Globus pallidus (tissue), 1 donor: ENCODE data around the gene GPR156.
A peak's percentile ranks its signal among the peaks of the same experiment; 100 is the strongest.

Experiments used
- DNase-seq: peaks from one replicate; pipeline ENCODE4 v3.0.0-alpha.2; 2015; ENCODE audit warnings: low spot score

Gene GPR156

GRCh38 chr3:120196333-120196732, 88.7 kb downstream of the GPR156 start:
- no peak for DNase-seq

GRCh38 chr3:120193554-120193953, 91.5 kb downstream of the GPR156 start:
- DNase-seq = no peak

GRCh38 chr3:120192579-120192978, 92.4 kb downstream of the GPR156 start:
- DNase-seq = no peak

- DNase-seq = no peak
These were observed 92.9 kb downstream of the GPR156 start for GRCh38 chr3:120192159-120192558.

GRCh38 chr3:120182613-120183511, 102.2 kb downstream of the GPR156 start:
- no peak for DNase-seq

GRCh38 chr3:120181632-120182031, 103.4 kb downstream of the GPR156 start:
- no peak for DNase-seq

- DNase-seq = no peak
These were observed 104.2 kb downstream of the GPR156 start for GRCh38 chr3:120180731-120181412.

GRCh38 chr3:120177707-120178306, 107.2 kb downstream of the GPR156 start:
- DNase-seq = no peak

- DNase-seq = no peak
These were observed 107.9 kb downstream of the GPR156 start for GRCh38 chr3:120177151-120177550.

- no peak for DNase-seq
These were observed 110.0 kb downstream of the GPR156 start for GRCh38 chr3:120174811-120175539.

GRCh38 chr3:120173056-120173675, 111.9 kb downstream of the GPR156 start:
- DNase-seq = no peak

GRCh38 chr3:120172070-120172469, 113.0 kb downstream of the GPR156 start:
- DNase-seq = peak; percentile 17

GRCh38 chr3:120171134-120171873, 113.7 kb downstream of the GPR156 start:
- peak; percentile 17 for DNase-seq

GRCh38 chr3:120170223-120170622, 114.8 kb downstream of the GPR156 start:
- no peak for DNase-seq

GRCh38 chr3:120169407-120169806, 115.6 kb downstream of the GPR156 start:
- no peak for DNase-seq

- no peak for DNase-seq
These were observed 116.4 kb downstream of the GPR156 start for GRCh38 chr3:120168611-120169010.

- DNase-seq = no peak
These were observed 117.0 kb downstream of the GPR156 start for GRCh38 chr3:120168038-120168437.

GRCh38 chr3:120167488-120167887, 117.5 kb downstream of the GPR156 start:
- DNase-seq = no peak

GRCh38 chr3:120163816-120164215, 121.2 kb downstream of the GPR156 start:
- no peak for DNase-seq

GRCh38 chr3:120163026-120163425, 122.0 kb downstream of the GPR156 start:
- no peak for DNase-seq

- no peak for DNase-seq
These were observed 122.6 kb downstream of the GPR156 start for GRCh38 chr3:120162400-120162799.
